Right renal pelvis (tissue), 4 donors: ENCODE results near the gene GAGE10. TPM values are rescaled to one million over a fixed set of nuclear protein-coding genes. Genes with fewer than 3 reads are reported as not detected.

Experiments used
- DNase-seq, 4 donors: peaks; one replicate each; pipeline ENCODE4 v3.0.0-alpha.2; 2013; ENCODE audit warnings: low read depth in 4 of 4, low spot score in 3 of 4, missing footprints in 1 of 4
- polyA plus RNA-seq, 4 donors: library from polyadenylated mRNA; unstranded; fragments of 120-200 nt; gene quantifications; one replicate each; pipeline ENCODE4 v1.2.1, GENCODE V29; 2013; ENCODE audit not compliant: insufficient read length in 4 of 4

GAGE10 gene
- under 1 TPM in 1 of 4 donors, not detected in 3; 0.46 TPM for polyA plus RNA-seq

- no peak for DNase-seq
These were observed at the start of gene GAGE10 for GRCh38 chrX:49303346-49303745. TSS of gene GAGE10 (plus strand) at chrX:49303646. CDS start at chrX:49304860, 1,214 bp downstream.

GRCh38 chrX:49254639-49255038, 48.8 kb upstream of the GAGE10 start:
- no peak for DNase-seq

- no peak for DNase-seq
These were observed 47.0 kb upstream of the GAGE10 start for GRCh38 chrX:49256268-49256995.

- DNase-seq = no peak
These were observed 46.2 kb upstream of the GAGE10 start for GRCh38 chrX:49257074-49257790.

GRCh38 chrX:49257846-49258748, 45.3 kb upstream of the GAGE10 start:
- DNase-seq = no peak

GRCh38 chrX:49258749-49259124, 44.7 kb upstream of the GAGE10 start:
- no peak for DNase-seq

GRCh38 chrX:49260221-49260985, 43.0 kb upstream of the GAGE10 start:
- no peak for DNase-seq

- no peak for DNase-seq
These were observed 40.8 kb upstream of the GAGE10 start for GRCh38 chrX:49262603-49263002.

- DNase-seq = no peak
These were observed 39.8 kb upstream of the GAGE10 start for GRCh38 chrX:49263631-49264030.

- DNase-seq = no peak
These were observed 39.0 kb upstream of the GAGE10 start, which contains the start of gene FOXP3 for GRCh38 chrX:49264460-49264859. TSS of gene FOXP3 (minus strand) at chrX:49264710. CDS start at chrX:49258505, 6,205 bp downstream.

GRCh38 chrX:49266523-49267445, 36.7 kb upstream of the GAGE10 start:
- no peak for DNase-seq

- no peak for DNase-seq
These were observed 34.8 kb upstream of the GAGE10 start for GRCh38 chrX:49268702-49269009.

GRCh38 chrX:49269010-49269766, 34.3 kb upstream of the GAGE10 start:
- peak; percentile 85 to 93 (median 88) for DNase-seq

- DNase-seq = no peak
These were observed 33.6 kb upstream of the GAGE10 start, which contains the start of gene PPP1R3F for GRCh38 chrX:49269767-49270248. TSS of gene PPP1R3F (plus strand) at chrX:49269793. CDS start at chrX:49269870, 77 bp downstream.

- DNase-seq = no peak
These were observed 33.1 kb upstream of the GAGE10 start for GRCh38 chrX:49270249-49270921.

- no peak for DNase-seq
These were observed 32.1 kb upstream of the GAGE10 start for GRCh38 chrX:49271341-49271740.

- no peak for DNase-seq
These were observed 31.0 kb upstream of the GAGE10 start for GRCh38 chrX:49272421-49272820.
